ENCODE data around the gene TIAM2. TPM values are rescaled to one million over a fixed set of nuclear protein-coding genes. Genes with fewer than 3 reads are reported as not detected.

The TIAM2 gene
- total and polyA plus RNA-seq, 9 of the 15 experiments (the other 6 are each of a cell fraction or from before 2014, with no cell fraction given), result 0.73 to 6.5 (median 4.3) TPM

- ChIA-PET CTCF (ENCODE audit: low intra/inter-chr PET ratio) (no interaction called here), POLR2A (interaction anchor here (0.6 kb wide), 1 partner anchor 307 kb away, joined by 3 read pairs; no protein-coding TSS in a partner anchor)
- H3K4me3 ChIP-seq, result no peak overlapping the region
- TF ChIP-seq RNF2 (IDR thresholded peaks at IDR 0.05) (0 out of 2 replicates have a peak, but pooled peaks have one; percentile 30), KDM5B (IDR thresholded peaks at IDR 0.05; ENCODE audit: insufficient replicate concordance, low read depth, low read length) (no peak), POLR3A (IDR thresholded peaks at IDR 0.05; ENCODE audit: borderline replicate concordance, extremely low read depth, insufficient read depth, insufficient read length) (no peak), ZNF316 (IDR thresholded peaks at IDR 0.05) (no peak), XRCC4 (IDR thresholded peaks at IDR 0.05; ENCODE audit: extremely low read depth, insufficient read depth, insufficient read length) (no peak), ZNF124 (CRISPR knock-in tag; IDR thresholded peaks at IDR 0.05) (no peak), CBX8 (IDR thresholded peaks at IDR 0.05; ENCODE audit: borderline replicate concordance, extremely low read depth, low read depth, low read length, poor library complexity, severe bottlenecking) (peak; percentile 65)
- no peaks in the 10 kb centered on the region for H4K20me1 ChIP-seq (replicated peaks; ENCODE audit: control insufficient read depth, insufficient read depth, low read length)
- no TSS peak for BruUV-seq (replicated peaks)
- intact Hi-C loops (cut with micrococcal nuclease), result no loop called here
- H3K36me3 ChIP-seq (ENCODE audit: control insufficient read depth, insufficient read depth, low read length), result no peaks in the 10 kb centered on the region
- ATAC-seq, result no peak
- H3K27ac ChIP-seq (ENCODE audit: extremely low read depth, low read depth, low read length), result no peak overlapping the region
- H2AFZ ChIP-seq (ENCODE audit: low read depth, low read length), result no peak overlapping the region
- H3K9me1 ChIP-seq (ENCODE audit: control insufficient read depth, insufficient read depth, low read length), result no peaks in the 10 kb centered on the region
- no peaks in the 10 kb centered on the region for H3K79me2 ChIP-seq (ENCODE audit: control insufficient read depth, insufficient read depth, low read length)
- H3K27me3 ChIP-seq (ENCODE audit: control insufficient read depth in 2 of 2, insufficient read depth in 2 of 2, low read length in 2 of 2), result peaks cover 7 to 17% of the 10 kb centered on the region in 2 experiments
- WGBS (ENCODE audit: insufficient coverage, low coverage, missing lambda C conversion rate), result under 1% methylated on average over 7 of the region's 7 CpGs
- H3K9me3 ChIP-seq (replicated peaks; ENCODE audit: control insufficient read depth, insufficient read depth, low read depth, low read length), result no peaks in the 10 kb centered on the region
- in situ Hi-C loops (cut with MboI), result no loop called here
- no peaks in the 10 kb centered on the region for H3K4me1 ChIP-seq (replicated peaks in 1 of 2; ENCODE audit: control insufficient read depth in 2 of 2, insufficient read depth in 2 of 2, low read length in 2 of 2)
- FAIRE-seq, result no peak
- DNase-seq (ENCODE audit: extremely low read depth in 1 of 4, low spot score in 3 of 4), result no peak
- no peak overlapping the region for H3K4me2 ChIP-seq (ENCODE audit: insufficient read depth, low read length)
- no peak overlapping the region for H3K9ac ChIP-seq (ENCODE audit: insufficient read depth in 1 of 2, low read depth in 2 of 2, low read length in 2 of 2)
These were observed 206.5 kb downstream of the TIAM2 start for GRCh38 chr6:155201461-155202226.

Data from K562 (cell line).